ENCODE data around the gene FCRL5.

Gene FCRL5

GRCh38 chr1:157580179-157580827 lies 28.0 kb upstream of the FCRL5 start:
- Histone ChIP-seq H3K36me3 (replicated peaks in 1 of 2; ENCODE audit: control insufficient read depth in 2 of 2, insufficient read depth in 2 of 2, low read length in 2 of 2) (no peaks in the 10 kb centered on the region), H3K14ac (ENCODE audit: low read length) (no peak overlapping the region), H3K23ac (ENCODE audit: low read depth, low read length, poor library complexity) (no peak overlapping the region), H3K9me3 (replicated peaks in 1 of 2; ENCODE audit: control insufficient read depth in 2 of 2, insufficient read depth in 1 of 2, low read depth in 1 of 2, low read length in 2 of 2) (no peaks in the 10 kb centered on the region), H3K18ac (ENCODE audit: low read length) (no peak overlapping the region), H3K9ac (ENCODE audit: low read depth, low read length, poor library complexity) (no peak overlapping the region), H2BK12ac (ENCODE audit: low read length) (no peak overlapping the region), H2BK15ac (ENCODE audit: low read length) (no peak overlapping the region), H2BK120ac (ENCODE audit: low read depth, low read length) (no peak overlapping the region), H4K8ac (ENCODE audit: low read depth, low read length) (no peak overlapping the region), H2AK5ac (ENCODE audit: low read depth, low read length) (no peak overlapping the region), H3K4me1 (ENCODE audit: control insufficient read depth in 2 of 2, insufficient read depth in 1 of 2, low read depth in 1 of 2, low read length in 2 of 2) (no peaks in the 10 kb centered on the region), H2BK5ac (ENCODE audit: low read length) (no peak overlapping the region), H2AFZ (ENCODE audit: low read length) (no peak overlapping the region), H3K79me1 (ENCODE audit: low read depth, low read length) (no peaks in the 10 kb centered on the region), H3K4me2 (ENCODE audit: insufficient read depth, low read length, poor library complexity, severe bottlenecking) (no peak overlapping the region), H3K4me3 (ENCODE audit: low read length in 2 of 2) (no peak overlapping the region), H3K27ac (replicated peaks; ENCODE audit: low read length) (no peak overlapping the region), H3K4ac (ENCODE audit: low read length) (no peak overlapping the region), H4K91ac (ENCODE audit: low read depth, low read length, poor library complexity) (no peak overlapping the region), H3K27me3 (ENCODE audit: control insufficient read depth in 3 of 3, insufficient read depth in 3 of 3, low read depth in 1 of 3, low read length in 3 of 3) (no peaks in the 10 kb centered on the region)
- peak; percentile 64 for DNase-seq (ENCODE audit: low spot score)
- WGBS, 2 donors (ENCODE audit: extremely low coverage in 2 of 2, insufficient read length in 2 of 2, insufficient replicate concordance in 1 of 2), result no CpG with 5 or more reads among the region's 4 CpGs

- no CpG with 5 or more reads among the region's 3 CpGs for WGBS, 2 donors (ENCODE audit: extremely low coverage in 2 of 2, insufficient read length in 2 of 2, insufficient replicate concordance in 1 of 2)
- H2BK120ac ChIP-seq (ENCODE audit: low read depth, low read length), result no peak overlapping the region
Observed at GRCh38 chr1:157577420-157577819, 25.1 kb upstream of the FCRL5 start.

GRCh38 chr1:157575744-157576143 lies 23.4 kb upstream of the FCRL5 start:
- Histone ChIP-seq H3K36me3 (replicated peaks in 1 of 2; ENCODE audit: control insufficient read depth in 2 of 2, insufficient read depth in 2 of 2, low read length in 2 of 2) (no peaks in the 10 kb centered on the region), H3K4me3 (ENCODE audit: low read length in 2 of 2) (no peak overlapping the region), H2AK5ac (ENCODE audit: low read depth, low read length) (no peak overlapping the region), H2BK120ac (ENCODE audit: low read depth, low read length) (no peak overlapping the region), H3K23ac (ENCODE audit: low read depth, low read length, poor library complexity) (no peak overlapping the region), H2AFZ (ENCODE audit: low read length) (no peak overlapping the region), H3K4me1 (ENCODE audit: control insufficient read depth in 2 of 2, insufficient read depth in 1 of 2, low read depth in 1 of 2, low read length in 2 of 2) (no peaks in the 10 kb centered on the region), H3K18ac (ENCODE audit: low read length) (no peak overlapping the region), H3K79me1 (ENCODE audit: low read depth, low read length) (no peaks in the 10 kb centered on the region), H2BK5ac (ENCODE audit: low read length) (no peak overlapping the region), H3K14ac (ENCODE audit: low read length) (no peak overlapping the region), H4K91ac (ENCODE audit: low read depth, low read length, poor library complexity) (no peak overlapping the region), H2BK12ac (ENCODE audit: low read length) (no peak overlapping the region), H3K9me3 (replicated peaks in 1 of 2; ENCODE audit: control insufficient read depth in 2 of 2, insufficient read depth in 1 of 2, low read depth in 1 of 2, low read length in 2 of 2) (no peaks in the 10 kb centered on the region), H3K4ac (ENCODE audit: low read length) (no peak overlapping the region), H3K4me2 (ENCODE audit: insufficient read depth, low read length, poor library complexity, severe bottlenecking) (no peak overlapping the region), H4K8ac (ENCODE audit: low read depth, low read length) (no peak overlapping the region), H3K27me3 (ENCODE audit: control insufficient read depth in 3 of 3, insufficient read depth in 3 of 3, low read depth in 1 of 3, low read length in 3 of 3) (peaks cover 0 to 3% (median 0%) of the 10 kb centered on the region in 3 experiments), H3K27ac (replicated peaks; ENCODE audit: low read length) (no peak overlapping the region), H2BK15ac (ENCODE audit: low read length) (no peak overlapping the region), H3K9ac (ENCODE audit: low read depth, low read length, poor library complexity) (no peak overlapping the region)
- no CpG with 5 or more reads among the region's 2 CpGs for WGBS, 2 donors (ENCODE audit: extremely low coverage in 2 of 2, insufficient read length in 2 of 2, insufficient replicate concordance in 1 of 2)
- no peak for DNase-seq (ENCODE audit: low spot score)

More at GRCh38 chr1:157577420-157577819, 25.1 kb upstream of the FCRL5 start:
- Histone ChIP-seq H4K91ac (ENCODE audit: low read depth, low read length, poor library complexity) (no peak overlapping the region), H3K18ac (ENCODE audit: low read length) (no peak overlapping the region), H2BK5ac (ENCODE audit: low read length) (no peak overlapping the region), H3K4me3 (ENCODE audit: low read length in 2 of 2) (no peak overlapping the region), H3K23ac (ENCODE audit: low read depth, low read length, poor library complexity) (no peak overlapping the region), H3K27me3 (ENCODE audit: control insufficient read depth in 3 of 3, insufficient read depth in 3 of 3, low read depth in 1 of 3, low read length in 3 of 3) (peaks cover 0 to 3% (median 0%) of the 10 kb centered on the region in 3 experiments), H2BK15ac (ENCODE audit: low read length) (no peak overlapping the region), H2AFZ (ENCODE audit: low read length) (no peak overlapping the region), H2AK5ac (ENCODE audit: low read depth, low read length) (no peak overlapping the region), H3K27ac (replicated peaks; ENCODE audit: low read length) (no peak overlapping the region), H3K4me1 (ENCODE audit: control insufficient read depth in 2 of 2, insufficient read depth in 1 of 2, low read depth in 1 of 2, low read length in 2 of 2) (no peaks in the 10 kb centered on the region), H3K9ac (ENCODE audit: low read depth, low read length, poor library complexity) (no peak overlapping the region), H3K36me3 (replicated peaks in 1 of 2; ENCODE audit: control insufficient read depth in 2 of 2, insufficient read depth in 2 of 2, low read length in 2 of 2) (no peaks in the 10 kb centered on the region), H2BK12ac (ENCODE audit: low read length) (no peak overlapping the region), H3K9me3 (replicated peaks in 1 of 2; ENCODE audit: control insufficient read depth in 2 of 2, insufficient read depth in 1 of 2, low read depth in 1 of 2, low read length in 2 of 2) (no peaks in the 10 kb centered on the region), H3K79me1 (ENCODE audit: low read depth, low read length) (no peaks in the 10 kb centered on the region), H3K4ac (ENCODE audit: low read length) (no peak overlapping the region), H3K14ac (ENCODE audit: low read length) (no peak overlapping the region), H4K8ac (ENCODE audit: low read depth, low read length) (no peak overlapping the region), H3K4me2 (ENCODE audit: insufficient read depth, low read length, poor library complexity, severe bottlenecking) (no peak overlapping the region)
- DNase-seq (ENCODE audit: low spot score), result no peak

GRCh38 chr1:157574836-157575235 lies 22.5 kb upstream of the FCRL5 start:
- no peak overlapping the region for H2BK120ac ChIP-seq (ENCODE audit: low read depth, low read length)
- no peaks in the 10 kb centered on the region for H3K9me3 ChIP-seq (replicated peaks in 1 of 2; ENCODE audit: control insufficient read depth in 2 of 2, insufficient read depth in 1 of 2, low read depth in 1 of 2, low read length in 2 of 2)
- no peak overlapping the region for H2AK5ac ChIP-seq (ENCODE audit: low read depth, low read length)
- H3K36me3 ChIP-seq (replicated peaks in 1 of 2; ENCODE audit: control insufficient read depth in 2 of 2, insufficient read depth in 2 of 2, low read length in 2 of 2), result no peaks in the 10 kb centered on the region
- no peak overlapping the region for H3K27ac ChIP-seq (replicated peaks; ENCODE audit: low read length)
- no peak overlapping the region for H2BK12ac ChIP-seq (ENCODE audit: low read length)
- no peak overlapping the region for H2BK5ac ChIP-seq (ENCODE audit: low read length)
- H3K18ac ChIP-seq (ENCODE audit: low read length), result no peak overlapping the region
- no peak overlapping the region for H3K9ac ChIP-seq (ENCODE audit: low read depth, low read length, poor library complexity)
- no peak overlapping the region for H3K4ac ChIP-seq (ENCODE audit: low read length)
- WGBS, 2 donors (ENCODE audit: extremely low coverage in 2 of 2, insufficient read length in 2 of 2, insufficient replicate concordance in 1 of 2), result no CpG with 5 or more reads among the region's 1 CpG
- H3K4me2 ChIP-seq (ENCODE audit: insufficient read depth, low read length, poor library complexity, severe bottlenecking), result no peak overlapping the region
- no peak overlapping the region for H3K14ac ChIP-seq (ENCODE audit: low read length)
- H4K91ac ChIP-seq (ENCODE audit: low read depth, low read length, poor library complexity), result no peak overlapping the region
- peaks cover 0 to 3% (median 0%) of the 10 kb centered on the region in 3 experiments for H3K27me3 ChIP-seq (ENCODE audit: control insufficient read depth in 3 of 3, insufficient read depth in 3 of 3, low read depth in 1 of 3, low read length in 3 of 3)
- no peak overlapping the region for H3K23ac ChIP-seq (ENCODE audit: low read depth, low read length, poor library complexity)
- no peak overlapping the region for H3K4me3 ChIP-seq (ENCODE audit: low read length in 2 of 2)
- no peaks in the 10 kb centered on the region for H3K79me1 ChIP-seq (ENCODE audit: low read depth, low read length)
- H2BK15ac ChIP-seq (ENCODE audit: low read length), result no peak overlapping the region
- no peak for DNase-seq (ENCODE audit: low spot score)
- H3K4me1 ChIP-seq (ENCODE audit: control insufficient read depth in 2 of 2, insufficient read depth in 1 of 2, low read depth in 1 of 2, low read length in 2 of 2), result no peaks in the 10 kb centered on the region
- H2AFZ ChIP-seq (ENCODE audit: low read length), result no peak overlapping the region
- H4K8ac ChIP-seq (ENCODE audit: low read depth, low read length), result no peak overlapping the region

Measured in neuronal stem cell (in vitro differentiated cells).